Measurements from ENCODE around the gene PRKG1.
"Not testable (repeated sequence)": the region's sequence is repeated elsewhere in the genome, so short reads cannot be mapped to it uniquely, and the experiment has no call there.

Gene PRKG1

DNA sequence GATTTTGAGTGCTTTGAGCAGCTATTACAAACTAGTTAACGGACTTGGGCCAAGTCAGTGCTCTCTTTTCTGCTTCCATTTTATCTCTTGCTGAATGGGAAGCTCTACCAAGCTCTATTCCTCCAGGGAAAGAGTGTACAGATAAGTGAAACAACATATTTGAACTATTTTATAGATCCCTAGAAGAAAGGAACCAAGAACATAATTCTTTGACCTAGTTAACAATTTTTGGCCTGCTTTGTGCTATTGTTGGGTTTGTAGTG, 244.8 kb downstream of the PRKG1 start:
- Histone ChIP-seq H3K4me1 (ENCODE audit: control insufficient read depth, insufficient read depth, low read length, poor library complexity, severe bottlenecking) (no peaks in the 10 kb centered on the region), H3K27ac (ENCODE audit: low read depth, low read length, severe bottlenecking) (no peak overlapping the region), H3K36me3 (ENCODE audit: control insufficient read depth, insufficient read depth, low read length) (no peaks in the 10 kb centered on the region), H3K4me3 (ENCODE audit: extremely low read depth, insufficient read depth, low read length, poor library complexity, severe bottlenecking) (no peak overlapping the region), H3K9me3 (ENCODE audit: control insufficient read depth, low read length) (no peaks in the 10 kb centered on the region)
- WGBS, 2 experiments (ENCODE audit: insufficient coverage in 2 of 2): 100% methylated on average over 1 of the region's 1 CpG; no CpG with 5 or more reads in 1 of the 2 experiments

- Histone ChIP-seq H3K4me3 (ENCODE audit: extremely low read depth, insufficient read depth, low read length, poor library complexity, severe bottlenecking) (no peak overlapping the region), H3K36me3 (ENCODE audit: control insufficient read depth, insufficient read depth, low read length) (no peaks in the 10 kb centered on the region), H3K27ac (ENCODE audit: low read depth, low read length, severe bottlenecking) (no peak overlapping the region), H3K4me1 (ENCODE audit: control insufficient read depth, insufficient read depth, low read length, poor library complexity, severe bottlenecking) (no peaks in the 10 kb centered on the region), H3K9me3 (ENCODE audit: control insufficient read depth, low read length) (no peaks in the 10 kb centered on the region)
- no CpG with 5 or more reads among the region's 3 CpGs for WGBS, 2 experiments (ENCODE audit: insufficient coverage in 2 of 2)
Observed at GRCh38 chr10:51321300-51321699, 247.0 kb downstream of the PRKG1 start.

GRCh38 chr10:51321980-51322379, 247.7 kb downstream of the PRKG1 start:
- Histone ChIP-seq H3K27ac (ENCODE audit: low read depth, low read length, severe bottlenecking) (no peak overlapping the region), H3K4me1 (ENCODE audit: control insufficient read depth, insufficient read depth, low read length, poor library complexity, severe bottlenecking) (no peaks in the 10 kb centered on the region), H3K4me3 (ENCODE audit: extremely low read depth, insufficient read depth, low read length, poor library complexity, severe bottlenecking) (no peak overlapping the region), H3K36me3 (ENCODE audit: control insufficient read depth, insufficient read depth, low read length) (no peaks in the 10 kb centered on the region), H3K9me3 (ENCODE audit: control insufficient read depth, low read length) (no peaks in the 10 kb centered on the region)
- 83 to 86% methylated on average over 1 of the region's 3 CpGs for WGBS, 2 experiments (ENCODE audit: insufficient coverage in 2 of 2)

- WGBS, 2 experiments (ENCODE audit: insufficient coverage in 2 of 2): 60% methylated on average over 1 of the region's 2 CpGs; no CpG with 5 or more reads in 1 of the 2 experiments
- no peaks in the 10 kb centered on the region for H3K9me3 ChIP-seq (ENCODE audit: control insufficient read depth, low read length)
- no peaks in the 10 kb centered on the region for H3K4me1 ChIP-seq (ENCODE audit: control insufficient read depth, insufficient read depth, low read length, poor library complexity, severe bottlenecking)
- H3K36me3 ChIP-seq (ENCODE audit: control insufficient read depth, insufficient read depth, low read length): no peaks in the 10 kb centered on the region
- H3K4me3 ChIP-seq (ENCODE audit: extremely low read depth, insufficient read depth, low read length, poor library complexity, severe bottlenecking): no peak overlapping the region
- no peak overlapping the region for H3K27ac ChIP-seq (ENCODE audit: low read depth, low read length, severe bottlenecking)
Observed at GRCh38 chr10:51325649-51326048, 251.4 kb downstream of the PRKG1 start.

GRCh38 chr10:51326174-51326573, 251.9 kb downstream of the PRKG1 start:
- H3K27ac ChIP-seq (ENCODE audit: low read depth, low read length, severe bottlenecking): no peak overlapping the region
- no peaks in the 10 kb centered on the region for H3K36me3 ChIP-seq (ENCODE audit: control insufficient read depth, insufficient read depth, low read length)
- WGBS, 2 experiments (ENCODE audit: insufficient coverage in 2 of 2): no CpG with 5 or more reads among the region's 1 CpG
- no peaks in the 10 kb centered on the region for H3K4me1 ChIP-seq (ENCODE audit: control insufficient read depth, insufficient read depth, low read length, poor library complexity, severe bottlenecking)
- no peaks in the 10 kb centered on the region for H3K9me3 ChIP-seq (ENCODE audit: control insufficient read depth, low read length)
- no peak overlapping the region for H3K4me3 ChIP-seq (ENCODE audit: extremely low read depth, insufficient read depth, low read length, poor library complexity, severe bottlenecking)

DNA sequence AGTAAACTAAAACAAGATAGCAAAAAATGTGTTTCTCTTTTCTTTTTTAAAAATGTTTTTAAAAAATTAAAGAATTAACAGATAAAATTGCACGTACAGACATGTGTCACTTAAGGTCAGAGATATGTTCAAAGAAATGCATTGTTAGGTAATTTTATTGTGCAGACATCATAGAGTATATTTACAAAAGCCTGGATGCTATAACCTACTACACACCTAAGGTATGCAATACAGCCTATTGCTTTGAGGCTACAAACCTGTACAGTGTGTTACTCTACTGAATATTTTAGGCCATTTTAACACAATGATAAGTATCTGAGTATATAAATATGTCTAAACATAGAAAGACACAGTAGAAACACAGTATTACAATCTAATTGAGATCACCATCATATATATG, 253.1 kb downstream of the PRKG1 start:
- H3K4me1 ChIP-seq (ENCODE audit: control insufficient read depth, insufficient read depth, low read length, poor library complexity, severe bottlenecking): no peaks in the 10 kb centered on the region
- WGBS, 2 experiments (ENCODE audit: insufficient coverage in 2 of 2): no CpG with 5 or more reads among the region's 1 CpG
- H3K4me3 ChIP-seq (ENCODE audit: extremely low read depth, insufficient read depth, low read length, poor library complexity, severe bottlenecking): no peak overlapping the region
- H3K9me3 ChIP-seq (ENCODE audit: control insufficient read depth, low read length): no peaks in the 10 kb centered on the region
- H3K27ac ChIP-seq (ENCODE audit: low read depth, low read length, severe bottlenecking): no peak overlapping the region
- H3K36me3 ChIP-seq (ENCODE audit: control insufficient read depth, insufficient read depth, low read length): no peaks in the 10 kb centered on the region

GRCh38 chr10:51340366-51340765, 266.1 kb downstream of the PRKG1 start:
- Histone ChIP-seq H3K27ac (ENCODE audit: low read depth, low read length, severe bottlenecking) (no peak overlapping the region), H3K9me3 (ENCODE audit: control insufficient read depth, low read length) (no peaks in the 10 kb centered on the region), H3K36me3 (ENCODE audit: control insufficient read depth, insufficient read depth, low read length) (no peaks in the 10 kb centered on the region), H3K4me3 (ENCODE audit: extremely low read depth, insufficient read depth, low read length, poor library complexity, severe bottlenecking) (no peak overlapping the region), H3K4me1 (ENCODE audit: control insufficient read depth, insufficient read depth, low read length, poor library complexity, severe bottlenecking) (no peaks in the 10 kb centered on the region)
- no CpG with 5 or more reads among the region's 1 CpG for WGBS, 2 experiments (ENCODE audit: insufficient coverage in 2 of 2)

GRCh38 chr10:51340845-51341610, 266.7 kb downstream of the PRKG1 start:
- Histone ChIP-seq H3K4me1 (ENCODE audit: control insufficient read depth, insufficient read depth, low read length, poor library complexity, severe bottlenecking) (no peaks in the 10 kb centered on the region), H3K4me3 (ENCODE audit: extremely low read depth, insufficient read depth, low read length, poor library complexity, severe bottlenecking) (no peak overlapping the region), H3K36me3 (ENCODE audit: control insufficient read depth, insufficient read depth, low read length) (no peaks in the 10 kb centered on the region), H3K27ac (ENCODE audit: low read depth, low read length, severe bottlenecking) (no peak overlapping the region), H3K9me3 (ENCODE audit: control insufficient read depth, low read length) (no peaks in the 10 kb centered on the region)
- WGBS, 2 experiments (ENCODE audit: insufficient coverage in 2 of 2): 90 to 91% methylated on average over 1 to 3 of the region's 4 CpGs

DNA sequence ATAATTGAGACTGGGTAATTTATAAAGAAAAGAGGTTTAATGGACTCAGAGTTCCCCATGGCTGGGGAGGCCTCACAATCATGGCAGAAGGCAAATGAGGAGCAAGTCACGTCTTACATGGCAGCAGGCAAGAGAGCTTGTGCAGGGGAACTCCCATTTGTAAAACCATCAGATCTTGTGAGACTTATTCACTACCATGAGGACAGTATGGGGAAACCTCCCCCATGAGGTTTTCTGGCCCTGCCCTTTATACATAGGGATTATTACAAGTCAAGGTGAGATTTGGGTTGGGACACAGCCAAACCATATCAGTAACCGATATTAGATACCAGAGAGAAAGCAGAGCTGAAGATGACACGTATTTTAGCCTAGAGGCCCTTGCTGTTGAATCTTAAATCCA, 267.5 kb downstream of the PRKG1 start:
- not testable (repeated sequence) for H3K4me3 ChIP-seq (ENCODE audit: extremely low read depth, insufficient read depth, low read length, poor library complexity, severe bottlenecking); H3K9me3 ChIP-seq (ENCODE audit: control insufficient read depth, low read length); H3K4me1 ChIP-seq (ENCODE audit: control insufficient read depth, insufficient read depth, low read length, poor library complexity, severe bottlenecking); H3K27ac ChIP-seq (ENCODE audit: low read depth, low read length, severe bottlenecking); H3K36me3 ChIP-seq (ENCODE audit: control insufficient read depth, insufficient read depth, low read length)
- WGBS, 2 experiments (ENCODE audit: insufficient coverage in 2 of 2): 100% methylated on average over 1 to 3 of the region's 3 CpGs

DNA sequence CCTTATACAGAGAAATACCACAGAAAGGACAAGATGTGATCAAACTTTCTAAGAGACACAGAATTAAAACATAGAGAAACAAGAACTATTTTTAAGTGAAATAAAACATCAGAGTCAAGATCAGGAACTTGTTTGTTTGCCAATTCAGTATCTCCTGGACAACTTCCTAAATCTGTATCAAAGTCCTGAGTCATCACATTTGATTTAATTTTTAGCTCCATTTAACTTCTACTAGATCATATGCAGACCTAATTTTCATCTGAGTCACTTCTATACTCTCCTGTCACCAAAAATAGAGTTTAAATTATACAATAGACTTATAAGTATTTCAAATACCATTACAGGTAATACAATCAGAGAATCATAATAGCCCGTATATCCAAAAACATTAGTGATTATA, 268.1 kb downstream of the PRKG1 start:
- no peak overlapping the region for H3K27ac ChIP-seq (ENCODE audit: low read depth, low read length, severe bottlenecking)
- H3K4me1 ChIP-seq (ENCODE audit: control insufficient read depth, insufficient read depth, low read length, poor library complexity, severe bottlenecking): no peaks in the 10 kb centered on the region
- H3K4me3 ChIP-seq (ENCODE audit: extremely low read depth, insufficient read depth, low read length, poor library complexity, severe bottlenecking): no peak overlapping the region
- no peaks in the 10 kb centered on the region for H3K9me3 ChIP-seq (ENCODE audit: control insufficient read depth, low read length)
- no peaks in the 10 kb centered on the region for H3K36me3 ChIP-seq (ENCODE audit: control insufficient read depth, insufficient read depth, low read length)
- WGBS, 2 experiments (ENCODE audit: insufficient coverage in 2 of 2): no CpG with 5 or more reads among the region's 1 CpG

DNA sequence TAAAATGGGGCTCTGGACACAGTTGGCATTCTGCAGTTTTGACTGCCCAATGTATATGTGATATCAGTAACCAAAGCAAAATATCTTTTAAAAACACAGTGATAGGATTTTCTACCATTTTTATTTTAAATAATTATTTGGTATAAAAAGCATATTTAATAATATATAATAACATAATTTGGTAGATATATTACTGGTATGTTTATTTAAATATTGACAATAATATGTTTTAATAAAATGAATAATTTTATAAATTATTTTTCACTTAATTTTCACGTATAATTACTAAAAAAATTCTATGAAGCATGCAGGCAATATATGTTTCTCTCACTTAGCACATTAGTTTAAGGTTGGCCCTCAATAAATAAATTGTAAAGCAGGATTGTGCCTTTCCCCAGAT, 269.1 kb downstream of the PRKG1 start:
- Histone ChIP-seq H3K36me3 (ENCODE audit: control insufficient read depth, insufficient read depth, low read length) (no peaks in the 10 kb centered on the region), H3K27ac (ENCODE audit: low read depth, low read length, severe bottlenecking) (no peak overlapping the region), H3K4me3 (ENCODE audit: extremely low read depth, insufficient read depth, low read length, poor library complexity, severe bottlenecking) (no peak overlapping the region), H3K9me3 (ENCODE audit: control insufficient read depth, low read length) (no peaks in the 10 kb centered on the region), H3K4me1 (ENCODE audit: control insufficient read depth, insufficient read depth, low read length, poor library complexity, severe bottlenecking) (no peaks in the 10 kb centered on the region)
- WGBS, 2 experiments (ENCODE audit: insufficient coverage in 2 of 2): no CpG with 5 or more reads among the region's 1 CpG
